Ascending aorta (tissue), 2 donors: ENCODE measurements around the gene NOTCH3. TPM values are rescaled to one million over a fixed set of nuclear protein-coding genes. Genes with fewer than 3 reads are reported as not detected.
A peak's percentile ranks its signal among the peaks of the same experiment; 100 is the strongest.

Source experiments
- DNase-seq, 2 donors: peaks; one replicate each; pipeline ENCODE4 v3.0.0-alpha.2; 2019; ENCODE audit warnings: low spot score in 2 of 2
- H3K27ac ChIP-seq, 2 donors: fragments of 200-600 bp; sonication (generic); one replicate each; pipeline ENCODE4 v1.5.1; 2016 to 2017; ENCODE audit warnings: mild to moderate bottlenecking in 1 of 2
- H3K27me3 ChIP-seq: fragments of 200-600 bp; sonication (generic); one replicate; pipeline ENCODE4 v1.5.1; 2017
- H3K36me3 ChIP-seq, 2 donors: fragments of 200-600 bp; sonication (generic); one replicate each; pipeline ENCODE4 v1.5.1; 2016
- H3K4me1 ChIP-seq, 2 donors: fragments of 200-600 bp; sonication (generic); one replicate each; pipeline ENCODE4 v1.5.1; 2016 to 2017; ENCODE audit warnings: mild to moderate bottlenecking in 1 of 2
- H3K4me3 ChIP-seq, 2 donors: fragments of 200-600 bp; sonication (generic); one replicate each; pipeline ENCODE4 v1.5.1; 2016 to 2017; ENCODE audit warnings: mild to moderate bottlenecking in 1 of 2
- H3K9me3 ChIP-seq, 2 donors: fragments of 200-600 bp; sonication (generic); one replicate each; pipeline ENCODE4 v1.5.1; 2016
- intact Hi-C: fragments of 100-400 bp; cut with DNase I; formaldehyde crosslinking; loops from one replicate; pipeline ENCODE4 v1.15.1; 2023
- total RNA-seq: library from RNA; depleted of rRNA; stranded (reverse); fragments of >200 nt; gene quantifications from one replicate; pipeline ENCODE4 v1.1.0, GENCODE V29; 2016
- TF ChIP-seq, protein P1 (sequence below), 3 experiments: fragments of 200-600 bp in 2 of 3; fragments of 450-650 bp in 1 of 3; sonication (generic) in 2 of 3; IDR thresholded peaks; one replicate each; pipeline ENCODE4 v1.5.1; 2016 to 2019; ENCODE audit warnings: antibody characterized with exemption in 3 of 3, mild to moderate bottlenecking in 1 of 3, moderate library complexity in 1 of 3

NOTCH3 gene
- total RNA-seq, 1 donor from 2014 or later: 524 TPM

GRCh38 chr19:15161028-15161984 is 39.5 kb downstream of the NOTCH3 start:
- no peaks in the 10 kb centered on the region for H3K27me3 ChIP-seq
- no peak overlapping the region for H3K4me3 ChIP-seq
- no peak for DNase-seq
- peaks cover 61 to 70% of the 10 kb centered on the region in 2 donors for H3K36me3 ChIP-seq
- TF ChIP-seq, protein P1, sequence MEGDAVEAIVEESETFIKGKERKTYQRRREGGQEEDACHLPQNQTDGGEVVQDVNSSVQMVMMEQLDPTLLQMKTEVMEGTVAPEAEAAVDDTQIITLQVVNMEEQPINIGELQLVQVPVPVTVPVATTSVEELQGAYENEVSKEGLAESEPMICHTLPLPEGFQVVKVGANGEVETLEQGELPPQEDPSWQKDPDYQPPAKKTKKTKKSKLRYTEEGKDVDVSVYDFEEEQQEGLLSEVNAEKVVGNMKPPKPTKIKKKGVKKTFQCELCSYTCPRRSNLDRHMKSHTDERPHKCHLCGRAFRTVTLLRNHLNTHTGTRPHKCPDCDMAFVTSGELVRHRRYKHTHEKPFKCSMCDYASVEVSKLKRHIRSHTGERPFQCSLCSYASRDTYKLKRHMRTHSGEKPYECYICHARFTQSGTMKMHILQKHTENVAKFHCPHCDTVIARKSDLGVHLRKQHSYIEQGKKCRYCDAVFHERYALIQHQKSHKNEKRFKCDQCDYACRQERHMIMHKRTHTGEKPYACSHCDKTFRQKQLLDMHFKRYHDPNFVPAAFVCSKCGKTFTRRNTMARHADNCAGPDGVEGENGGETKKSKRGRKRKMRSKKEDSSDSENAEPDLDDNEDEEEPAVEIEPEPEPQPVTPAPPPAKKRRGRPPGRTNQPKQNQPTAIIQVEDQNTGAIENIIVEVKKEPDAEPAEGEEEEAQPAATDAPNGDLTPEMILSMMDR (IDR thresholded peaks at IDR 0.05): no peak
- H3K4me1 ChIP-seq: no peaks in the 10 kb centered on the region
- peaks cover 0 to 7% of the 10 kb centered on the region in 2 donors for H3K9me3 ChIP-seq
- no peak overlapping the region for H3K27ac ChIP-seq
- intact Hi-C loops: no loop called here

DNA sequence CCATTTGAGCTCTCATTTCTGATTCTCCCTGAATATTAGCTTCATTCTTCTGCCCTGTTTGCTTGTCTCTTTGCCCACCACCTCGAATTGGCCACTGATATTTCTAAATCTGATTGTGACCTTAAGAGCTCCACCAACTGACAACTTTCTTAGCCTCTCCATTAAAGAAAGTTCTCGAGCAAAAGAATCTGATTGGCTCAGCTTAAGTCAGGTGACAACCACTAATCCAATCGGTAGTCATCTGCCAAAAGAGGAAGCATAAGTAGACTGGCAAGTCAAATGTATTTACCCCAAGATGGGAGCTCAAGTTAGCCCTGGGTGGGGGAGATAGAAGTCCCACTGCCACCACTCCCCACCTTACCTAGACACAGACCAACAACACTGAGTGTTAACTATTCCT is 41.5 kb downstream of the NOTCH3 start:
- intact Hi-C loops: no loop called here
- Histone ChIP-seq H3K4me1 (no peaks in the 10 kb centered on the region), H3K27me3 (no peaks in the 10 kb centered on the region), H3K27ac (no peak overlapping the region), H3K9me3 (peaks cover 0 to 7% of the 10 kb centered on the region in 2 donors), H3K36me3 (peaks cover 42 to 50% of the 10 kb centered on the region in 2 donors), H3K4me3 (no peak overlapping the region)
- no peak for DNase-seq
- TF ChIP-seq, protein P1 (IDR thresholded peaks at IDR 0.05): no peak

- Histone ChIP-seq H3K9me3 (peaks cover 0 to 7% of the 10 kb centered on the region in 2 donors), H3K27ac (no peak overlapping the region), H3K36me3 (peaks cover 19 to 21% of the 10 kb centered on the region in 2 donors), H3K4me3 (no peak overlapping the region), H3K4me1 (no peaks in the 10 kb centered on the region), H3K27me3 (no peaks in the 10 kb centered on the region)
- no peak for DNase-seq
- TF ChIP-seq, protein P1 (IDR thresholded peaks at IDR 0.05): no peak
- intact Hi-C loops: no loop called here
Observed at GRCh38 chr19:15156391-15156790, 44.4 kb downstream of the NOTCH3 start.

- no peak for DNase-seq
- intact Hi-C loops: no loop called here
- no peaks in the 10 kb centered on the region for H3K27me3 ChIP-seq
- H3K4me1 ChIP-seq: no peaks in the 10 kb centered on the region
- peaks cover 0 to 7% of the 10 kb centered on the region in 2 donors for H3K9me3 ChIP-seq
- H3K27ac ChIP-seq: no peak overlapping the region
- TF ChIP-seq, protein P1 (IDR thresholded peaks at IDR 0.05): no peak
- peaks cover 8 to 10% of the 10 kb centered on the region in 2 donors for H3K36me3 ChIP-seq
- H3K4me3 ChIP-seq: no peak overlapping the region
Observed at GRCh38 chr19:15155296-15155695, 45.5 kb downstream of the NOTCH3 start.

DNA sequence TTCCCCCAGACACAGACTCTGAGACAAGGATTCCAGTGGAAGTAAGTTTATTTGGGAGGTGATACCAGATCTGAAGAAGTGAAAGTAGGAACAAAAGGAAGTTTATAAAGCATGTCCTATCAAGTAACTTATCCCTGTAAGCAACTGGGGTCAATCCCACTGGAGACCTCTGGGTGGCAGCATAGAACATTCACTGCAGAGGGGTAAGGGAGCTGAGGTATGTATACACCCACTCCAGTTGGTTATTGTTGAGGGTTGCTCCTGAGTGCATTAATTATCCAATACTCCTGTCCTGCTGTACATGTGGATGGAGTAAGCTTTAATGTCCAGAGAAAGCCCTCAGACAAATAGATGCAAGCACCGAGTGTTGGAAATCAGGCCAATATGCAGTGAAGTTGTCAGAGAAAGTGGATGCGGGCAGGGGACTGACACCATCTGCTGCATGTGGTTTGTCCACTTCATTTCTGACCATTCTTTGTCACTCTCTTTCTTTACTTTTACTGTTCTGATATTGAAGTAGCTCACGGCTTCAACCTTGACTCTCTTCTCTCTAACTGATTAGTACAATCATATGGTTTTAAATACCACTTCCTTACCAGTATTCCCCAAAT is 46.7 kb downstream of the NOTCH3 start:
- TF ChIP-seq, protein P1 (IDR thresholded peaks at IDR 0.05): peak; percentile 28 to 49 (median 34)
- no peaks in the 10 kb centered on the region for H3K27me3 ChIP-seq
- intact Hi-C loops: no loop called here

More for the DNA sequence above, 46.7 kb downstream of the NOTCH3 start:
- Histone ChIP-seq H3K36me3 (no peaks in the 10 kb centered on the region), H3K27ac (no peak overlapping the region), H3K4me3 (no peak overlapping the region), H3K4me1 (no peaks in the 10 kb centered on the region), H3K9me3 (no peaks in the 10 kb centered on the region)
- DNase-seq: no peak
